GM19025 (cell line): ENCODE measurements around the gene LRMDA.
"Not testable (repeated sequence)": the region's sequence is repeated elsewhere in the genome, so short reads cannot be mapped to it uniquely, and the experiment has no call there.

ENCODE experiments used
- ATAC-seq: cut with Tn5 transposase; IDR thresholded peaks from one replicate; pipeline ENCODE4 v1.9.1; 2021; ENCODE audit warnings: mild to moderate bottlenecking, low read depth, moderate library complexity; ENCODE audit not compliant: unreplicated experiment

LRMDA gene

DNA sequence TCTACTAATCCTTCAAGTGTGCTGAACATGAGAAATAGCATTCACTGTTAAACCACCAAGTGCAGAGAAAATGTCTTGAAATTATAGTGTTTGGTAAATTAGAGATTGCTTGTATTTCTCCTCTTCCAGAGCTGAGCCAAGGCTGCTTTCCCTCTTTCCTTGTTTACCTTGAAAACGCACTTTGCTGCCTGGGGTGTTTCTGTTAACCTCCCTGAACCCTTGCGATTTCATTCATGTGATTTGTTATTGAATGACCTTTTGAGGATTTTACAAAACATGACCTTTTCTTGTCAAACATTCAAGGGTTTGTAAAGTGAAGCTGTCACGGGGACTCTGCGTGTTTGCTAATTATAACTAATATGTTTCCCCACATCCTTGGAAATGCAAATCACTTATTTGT lies 169.4 kb downstream of the LRMDA start:
- ATAC-seq, result no peak

GRCh38 chr10:75602341-75602740 lies 170.9 kb downstream of the LRMDA start:
- ATAC-seq, result no peak

DNA sequence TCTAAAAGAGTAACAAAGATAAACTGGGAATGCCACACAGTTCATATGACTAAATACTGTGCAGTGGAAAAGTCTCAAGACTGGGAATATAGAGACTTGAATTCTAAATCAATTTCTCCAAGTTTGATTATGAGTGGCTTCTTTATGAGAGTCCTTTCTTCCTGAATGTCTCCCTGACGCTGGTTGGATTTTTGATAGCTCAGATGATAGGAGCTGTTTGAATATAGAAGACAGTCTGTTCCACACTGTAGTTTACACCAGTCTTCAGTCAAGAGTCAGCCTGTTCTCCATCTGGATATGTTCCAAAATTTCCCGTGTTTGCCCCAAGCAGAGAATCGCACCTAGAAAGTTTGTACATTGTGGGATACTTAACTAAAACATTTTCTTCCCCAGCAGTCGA lies 173.7 kb downstream of the LRMDA start:
- ATAC-seq, result no peak

- ATAC-seq, result not testable (repeated sequence)
These were observed 174.4 kb downstream of the LRMDA start for GRCh38 chr10:75605795-75606194.

GRCh38 chr10:75606203-75606779 lies 174.9 kb downstream of the LRMDA start:
- ATAC-seq, result peak; percentile 81

GRCh38 chr10:75607576-75607975 lies 176.2 kb downstream of the LRMDA start:
- ATAC-seq, result no peak

- ATAC-seq, result no peak
These were observed 178.8 kb downstream of the LRMDA start for GRCh38 chr10:75610183-75610582.

- no peak for ATAC-seq
These were observed 180.0 kb downstream of the LRMDA start for GRCh38 chr10:75611172-75611992.

DNA sequence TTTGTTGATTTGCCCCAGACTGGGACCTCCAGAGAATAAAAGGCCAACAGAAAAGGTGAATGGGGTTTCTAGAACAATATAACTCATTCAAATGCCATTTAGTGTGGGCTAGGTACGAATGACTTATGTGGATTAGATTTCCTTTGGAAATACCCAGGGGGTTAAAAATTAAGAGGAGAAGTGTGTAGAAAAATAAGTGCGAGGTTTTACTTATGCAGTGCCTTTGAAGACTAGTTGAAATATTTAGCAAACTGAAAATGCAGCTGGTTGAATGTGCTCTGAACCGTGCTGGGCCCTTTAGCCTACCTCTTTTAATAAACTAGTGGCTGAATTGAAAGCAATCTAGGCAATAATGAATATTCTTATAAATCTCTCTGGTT lies 180.6 kb downstream of the LRMDA start:
- no peak for ATAC-seq

GRCh38 chr10:75612904-75613684 lies 181.7 kb downstream of the LRMDA start:
- ATAC-seq, result no peak

GRCh38 chr10:75613685-75614504 lies 182.5 kb downstream of the LRMDA start:
- ATAC-seq, result peak; percentile 48

DNA sequence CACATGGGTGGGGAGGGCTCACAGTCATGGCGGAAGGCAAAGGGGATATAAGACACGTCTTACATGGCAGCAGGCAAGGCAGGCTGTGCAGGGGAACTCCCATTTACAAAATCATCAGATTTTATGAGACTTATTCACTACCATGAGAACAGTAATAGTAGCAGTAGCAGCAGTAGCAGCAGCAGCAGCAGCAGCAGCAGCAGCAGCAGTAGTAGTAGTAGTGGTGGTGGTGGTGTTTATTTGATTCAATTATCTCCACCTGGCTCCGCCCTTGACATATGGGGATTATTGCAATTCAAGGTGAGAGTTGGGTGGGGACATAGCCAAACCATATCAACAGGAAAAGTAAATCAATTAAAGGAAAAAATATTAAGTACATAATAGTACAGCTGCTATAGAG lies 184.7 kb downstream of the LRMDA start:
- ATAC-seq, result no peak

- ATAC-seq, result no peak
These were observed 185.6 kb downstream of the LRMDA start for GRCh38 chr10:75616874-75617478.

- no peak for ATAC-seq
These were observed 186.2 kb downstream of the LRMDA start for GRCh38 chr10:75617485-75618155.

- no peak for ATAC-seq
These were observed 188.2 kb downstream of the LRMDA start for GRCh38 chr10:75619635-75620034.

GRCh38 chr10:75620356-75620755 lies 188.9 kb downstream of the LRMDA start:
- no peak for ATAC-seq

- ATAC-seq, result not testable (repeated sequence)
These were observed 189.6 kb downstream of the LRMDA start for GRCh38 chr10:75621003-75621402.

GRCh38 chr10:75622503-75622902 lies 191.1 kb downstream of the LRMDA start:
- ATAC-seq, result no peak

- ATAC-seq, result no peak
These were observed 192.1 kb downstream of the LRMDA start for GRCh38 chr10:75623310-75624093.
